Bronchial epithelial cell (primary cell): ENCODE results near the gene ATP1A4. TPM values are rescaled to one million over a fixed set of nuclear protein-coding genes. Genes with fewer than 3 reads are reported as not detected.
A peak's percentile ranks its signal among the peaks of the same experiment; 100 is the strongest.

Source experiments
- DNase-seq: peaks from one replicate; pipeline ENCODE4 v3.0.0-alpha.2; 2010; ENCODE audit warnings: low read depth
- FAIRE-seq: peaks from 2 replicates; lab custom pipeline; 2011; peaks lifted over from hg19 to GRCh38; lab: Jason Lieb, UNC
- H3K27me3 ChIP-seq: 2 replicates; pipeline ENCODE4 v1.5.1; 2011; ENCODE audit warnings: low read length; ENCODE audit not compliant: control insufficient read depth, insufficient read depth
- H3K36me3 ChIP-seq: 2 replicates; pipeline ENCODE4 v1.5.1; 2011; ENCODE audit warnings: low read length; ENCODE audit not compliant: control insufficient read depth, insufficient read depth
- H3K4me3 ChIP-seq: 2 replicates; pipeline ENCODE4 v1.5.1; 2011; ENCODE audit warnings: mild to moderate bottlenecking, low read depth, low read length, control low read depth
- CTCF ChIP-seq: IDR thresholded peaks from 2 replicates; pipeline ENCODE4 v1.5.1; 2011; ENCODE audit warnings: mild to moderate bottlenecking, moderate library complexity, low read length, control low read depth, inconsistent platforms; ENCODE audit not compliant: insufficient read depth, severe bottlenecking
- total RNA-seq: library from RNA; depleted of rRNA; stranded (reverse); fragments of >200 nt; gene quantifications from 2 replicates; pipeline ENCODE4 v1.2.1, GENCODE V29; 2014

The ATP1A4 gene
- total RNA-seq, 1 donor from 2014 or later, result not detected

- FAIRE-seq, result no peak
- H3K4me3 ChIP-seq, result no peak overlapping the region
- H3K36me3 ChIP-seq, result no peaks in the 10 kb centered on the region
Measured at GRCh38 chr1:160118928-160119327, 32.5 kb upstream of the ATP1A4 start.

GRCh38 chr1:160120797-160121196, 30.6 kb upstream of the ATP1A4 start:
- DNase-seq (no peak), FAIRE-seq (no peak)

More at GRCh38 chr1:160118928-160119327, 32.5 kb upstream of the ATP1A4 start:
- no peak for TF ChIP-seq CTCF
- no peak for DNase-seq
- H3K27me3 ChIP-seq, result peaks cover 2% of the 10 kb centered on the region

GRCh38 chr1:160121388-160121787, 30.0 kb upstream of the ATP1A4 start:
- Histone ChIP-seq H3K36me3 (no peaks in the 10 kb centered on the region), H3K27me3 (no peaks in the 10 kb centered on the region), H3K4me3 (no peak overlapping the region)
- DNase-seq (no peak), FAIRE-seq (no peak)
- TF ChIP-seq CTCF, result no peak

More at GRCh38 chr1:160120797-160121196, 30.6 kb upstream of the ATP1A4 start:
- H3K27me3 ChIP-seq, result no peaks in the 10 kb centered on the region
- no peaks in the 10 kb centered on the region for H3K36me3 ChIP-seq
- H3K4me3 ChIP-seq, result no peak overlapping the region
- no peak for TF ChIP-seq CTCF

- no peak for FAIRE-seq
- H3K4me3 ChIP-seq, result no peak overlapping the region
- DNase-seq, result no peak
- no peaks in the 10 kb centered on the region for H3K36me3 ChIP-seq
- no peak for TF ChIP-seq CTCF
- no peaks in the 10 kb centered on the region for H3K27me3 ChIP-seq
Measured at GRCh38 chr1:160122978-160123495, 28.4 kb upstream of the ATP1A4 start.

GRCh38 chr1:160123726-160124125, 27.7 kb upstream of the ATP1A4 start:
- Histone ChIP-seq H3K4me3 (no peak overlapping the region), H3K36me3 (no peaks in the 10 kb centered on the region), H3K27me3 (no peaks in the 10 kb centered on the region)
- no peak for TF ChIP-seq CTCF
- FAIRE-seq, result no peak
- DNase-seq, result no peak

- DNase-seq (peak; percentile 92), FAIRE-seq (peak; percentile 99)
- Histone ChIP-seq H3K4me3 (no peak overlapping the region), H3K27me3 (no peaks in the 10 kb centered on the region), H3K36me3 (no peaks in the 10 kb centered on the region)
- peak; percentile 33 for TF ChIP-seq CTCF
Measured at GRCh38 chr1:160124705-160125478, 26.5 kb upstream of the ATP1A4 start.
